Endothelial cell of umbilical vein (primary cell): ENCODE data around the gene POC5. TPM values are rescaled to one million over a fixed set of nuclear protein-coding genes. Genes with fewer than 3 reads are reported as not detected.

Source experiments
- BruUV-seq: library from RNA; stranded (reverse); fragments of 400-500 nt; replicated peaks from 2 replicates; lab custom pipeline; 2021; lab: Mats Ljungman, UMichigan
- CTCF ChIA-PET: fragments of 300-600, 350-600 bp; sonication (Branson Sonifier 250); formaldehyde crosslinking; loops from one replicate; lab custom pipeline; 2021; ENCODE audit warnings: antibody characterized with exemption, inconsistent platforms; lab: Charles Lee
- POLR2A ChIA-PET: fragments of 300-600, 350-600 bp; sonication (Branson Sonifier 250); formaldehyde crosslinking; loops from one replicate; lab custom pipeline; 2021; ENCODE audit warnings: antibody characterized with exemption, inconsistent platforms; lab: Charles Lee
- DNase-seq: peaks from one replicate; pipeline ENCODE4 v3.0.0-alpha.2; 2011; ENCODE audit warnings: low read depth, low spot score
- FAIRE-seq: peaks from 2 replicates; lab custom pipeline; 2011; peaks lifted over from hg19 to GRCh38; lab: Jason Lieb, UNC
- H2AFZ ChIP-seq: 2 replicates; pipeline ENCODE4 v1.6.0; 2012; ENCODE audit warnings: low read depth, low read length, control low read depth, inconsistent platforms
- H3K27ac ChIP-seq: 2 replicates; pipeline ENCODE4 v1.5.1; 2011; ENCODE audit warnings: low read depth, mild to moderate bottlenecking, control low read depth, low read length, moderate library complexity; ENCODE audit not compliant: insufficient read depth
- H3K27me3 ChIP-seq, 2 experiments: 2 replicates each; pipeline versions ENCODE4 v1.6.0 to v1.6.1; 2011; ENCODE audit warnings: low read length in 2 of 2, mixed read lengths in 1 of 2; ENCODE audit not compliant: control insufficient read depth in 2 of 2, insufficient read depth in 2 of 2
- H3K36me3 ChIP-seq, 2 experiments: 2 replicates in 1 of 2; 3 replicates in 1 of 2; pipeline ENCODE4 v1.5.1; 2011; ENCODE audit warnings: low read length in 2 of 2, mild to moderate bottlenecking in 1 of 2, moderate library complexity in 1 of 2; ENCODE audit not compliant: control insufficient read depth in 2 of 2, insufficient read depth in 2 of 2; ENCODE audit errors: extremely low read depth in 1 of 2
- H3K4me1 ChIP-seq: 3 replicates; pipeline ENCODE4 v1.5.1; 2011; ENCODE audit warnings: mild to moderate bottlenecking, low read length; ENCODE audit not compliant: control insufficient read depth, insufficient read depth; ENCODE audit errors: extremely low read depth
- H3K4me2 ChIP-seq: 2 replicates; pipeline ENCODE4 v1.6.1; 2011; ENCODE audit warnings: low read length, control low read depth, mixed read lengths; ENCODE audit not compliant: insufficient read depth
- H3K4me3 ChIP-seq, 3 experiments: fragments of 200-600 bp in 1 of 3; sonication (generic), shearing (Covaris generic) in 1 of 3; replicated peaks in 1 of 3; 2 replicates each; pipeline ENCODE4 v1.5.1; 2011 to 2016; ENCODE audit warnings: control low read depth in 3 of 3, low read length in 3 of 3, mild to moderate bottlenecking in 2 of 3, inconsistent platforms in 1 of 3, low read depth in 1 of 3, moderate library complexity in 1 of 3; ENCODE audit not compliant: insufficient read depth in 1 of 3
- H3K79me2 ChIP-seq: 2 replicates; pipeline ENCODE4 v1.6.0; 2012; ENCODE audit warnings: low read length, inconsistent platforms; ENCODE audit not compliant: control insufficient read depth, insufficient read depth
- H3K9ac ChIP-seq: replicated peaks from 2 replicates; pipeline ENCODE3; 2011; ENCODE audit warnings: low read length, control low read depth; ENCODE audit not compliant: insufficient read depth; ENCODE audit errors: extremely low read depth
- H3K9me1 ChIP-seq: replicated peaks from 3 replicates; pipeline ENCODE4 v1.6.0; 2011; ENCODE audit warnings: mild to moderate bottlenecking, low read length; ENCODE audit not compliant: control insufficient read depth, insufficient read depth; ENCODE audit errors: extremely low read depth
- H3K9me3 ChIP-seq: replicated peaks from 2 replicates; pipeline ENCODE4 v1.5.1; 2012; ENCODE audit warnings: low read length, inconsistent platforms; ENCODE audit not compliant: control insufficient read depth, insufficient read depth
- H4K20me1 ChIP-seq: replicated peaks from 2 replicates; pipeline ENCODE3; 2011; ENCODE audit warnings: mild to moderate bottlenecking, low read length; ENCODE audit not compliant: control insufficient read depth, insufficient read depth; ENCODE audit errors: extremely low read depth
- EZH2 ChIP-seq: IDR thresholded peaks from 2 replicates; pipeline ENCODE4 v1.6.1; 2012; ENCODE audit warnings: borderline replicate concordance, low read depth, mild to moderate bottlenecking, moderate library complexity, low read length, inconsistent platforms; ENCODE audit not compliant: severe bottlenecking
- FOS ChIP-seq: IDR thresholded peaks from 2 replicates; pipeline ENCODE4 v1.6.1; 2011; ENCODE audit warnings: mild to moderate bottlenecking, low read length, moderate library complexity, borderline replicate concordance; ENCODE audit not compliant: insufficient read depth
- GATA2 ChIP-seq: IDR thresholded peaks from 2 replicates; pipeline ENCODE4 v1.7.0; 2011; ENCODE audit warnings: low read depth, mild to moderate bottlenecking, moderate library complexity, mixed read lengths, low read length; ENCODE audit not compliant: insufficient read length, insufficient read depth
- JUN ChIP-seq: IDR thresholded peaks from 2 replicates; pipeline ENCODE4 v1.6.1; 2011; ENCODE audit warnings: borderline replicate concordance, low read depth; ENCODE audit not compliant: insufficient read length, insufficient read depth
- MYC ChIP-seq: IDR thresholded peaks from one replicate; pipeline ENCODE4 v1.6.1; 2011; ENCODE audit warnings: mild to moderate bottlenecking, low read depth, low read length
- POLR2A ChIP-seq: IDR thresholded peaks from 2 replicates; pipeline ENCODE4 v1.6.1; 2012; ENCODE audit warnings: low read depth, mild to moderate bottlenecking, control low read depth, low read length
- POLR2AphosphoS5 ChIP-seq: IDR thresholded peaks from 2 replicates; pipeline ENCODE4 v1.6.1; 2012; ENCODE audit warnings: low read depth, mild to moderate bottlenecking, control low read depth, low read length, moderate library complexity; ENCODE audit not compliant: insufficient read depth
- dilution Hi-C: fragments of 300-500 bp; cut with MboI; formaldehyde crosslinking; loops from one replicate; pipeline ENCODE4 v1.15.0; 2019; ENCODE audit warnings: low sequenced_read_pairs; ENCODE audit not compliant: extremely low pct_ligation_motif_present
- intact Hi-C: fragments of 100-400 bp; cut with micrococcal nuclease; formaldehyde crosslinking; loops from one replicate; pipeline ENCODE4 v1.10.0; 2022
- polyA plus RNA-seq, 4 experiments: library from polyadenylated mRNA; depleted of rRNA in 3 of 4; stranded (reverse) in 3 of 4; unstranded in 1 of 4; fragments of >200 nt; gene quantifications; 2 replicates each; pipeline versions ENCODE4 v1.2.1 to v1.2.3, GENCODE V29; 2011 to 2012; ENCODE audit warnings: missing spikeins in 1 of 4
- total RNA-seq: library from RNA; stranded (reverse); gene quantifications from 2 replicates; pipeline ENCODE4 v1.2.3, GENCODE V29; 2021
- TF ChIP-seq, protein P1 (sequence below): IDR thresholded peaks from 2 replicates; pipeline ENCODE4 v1.6.1; 2011; ENCODE audit not compliant: insufficient read depth, insufficient read length
- TF ChIP-seq, protein P2 (sequence below), 2 donors: IDR thresholded peaks; 1 replicate in 1 of 2; 2 replicates in 1 of 2; pipeline ENCODE4 v1.5.1; 2011; ENCODE audit warnings: low read length in 2 of 2, mild to moderate bottlenecking in 2 of 2, moderate library complexity in 2 of 2, control low read depth in 1 of 2, inconsistent platforms in 1 of 2, low read depth in 1 of 2; ENCODE audit not compliant: insufficient read depth in 1 of 2; ENCODE audit errors: extremely low read depth in 1 of 2

POC5 gene
- total and polyA plus RNA-seq, 2 donors (not counting 3 experiments of a cell fraction or from before 2014, with no cell fraction given) = 8.3 to 15.9 TPM

DNA sequence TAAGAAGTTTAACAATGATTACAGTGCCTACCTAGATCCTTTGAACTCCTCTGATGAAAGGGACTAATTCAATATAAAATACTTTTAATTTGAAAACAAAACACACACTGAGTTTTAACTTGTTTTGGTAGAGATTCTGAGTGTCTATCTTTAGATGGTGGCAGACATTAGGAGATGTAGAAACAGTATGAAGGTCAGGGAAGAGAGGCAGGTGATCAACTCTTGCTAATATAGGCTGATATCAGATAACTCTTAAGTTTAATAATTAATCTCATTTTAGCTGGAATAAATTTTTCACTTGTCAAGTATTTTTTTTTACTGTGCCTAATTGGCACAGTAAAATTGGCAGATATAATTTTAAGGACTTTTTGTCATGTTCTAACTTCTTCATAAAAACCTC is 30.8 kb downstream of the POC5 start:
- DNase-seq (no peak), FAIRE-seq (no peak)
- Histone ChIP-seq H3K79me2 (no peaks in the 10 kb centered on the region), H3K36me3 (peaks cover 5% of the 10 kb centered on the region in 2 experiments), H3K4me1 (no peaks in the 10 kb centered on the region), H2AFZ (no peak overlapping the region), H3K4me2 (no peak overlapping the region), H3K9me3 (no peaks in the 10 kb centered on the region), H3K9ac (no peak overlapping the region), H3K4me3 (no peak overlapping the region), H3K27me3 (no peaks in the 10 kb centered on the region), H3K9me1 (no peaks in the 10 kb centered on the region), H4K20me1 (no peaks in the 10 kb centered on the region), H3K27ac (no peak overlapping the region)
- POLR2A ChIA-PET = no interaction called here
- BruUV-seq = no TSS peak
- no peak for TF ChIP-seq POLR2A
- TF ChIP-seq, protein P1, sequence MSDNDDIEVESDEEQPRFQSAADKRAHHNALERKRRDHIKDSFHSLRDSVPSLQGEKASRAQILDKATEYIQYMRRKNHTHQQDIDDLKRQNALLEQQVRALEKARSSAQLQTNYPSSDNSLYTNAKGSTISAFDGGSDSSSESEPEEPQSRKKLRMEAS = no peak
- no peak for TF ChIP-seq FOS
- no peak for TF ChIP-seq JUN
- CTCF ChIA-PET = no interaction called here
- intact Hi-C loops (loop anchor here (10.0 kb wide), 1 partner anchor 252 kb away; no protein-coding TSS in a partner anchor), dilution Hi-C loops (no loop called here)

DNA sequence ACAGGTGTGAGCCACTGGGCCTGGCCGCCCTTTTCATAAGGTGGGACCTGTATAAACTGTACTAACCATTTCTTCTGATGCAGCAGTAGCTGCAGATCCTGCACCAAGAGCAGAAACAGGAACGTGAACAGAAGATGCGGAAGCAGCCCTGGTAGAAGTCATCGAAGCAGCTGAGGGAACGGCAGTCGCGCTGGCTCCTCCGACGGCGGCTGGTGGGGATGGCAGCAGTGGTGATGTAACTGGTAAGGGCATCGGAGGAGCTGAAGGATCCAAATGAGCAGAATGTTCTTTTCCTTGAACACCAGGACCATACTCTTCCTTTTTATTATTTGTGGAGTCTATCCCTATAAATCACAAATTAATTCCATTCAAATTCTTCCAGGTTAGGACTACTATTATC is 32.1 kb downstream of the POC5 start:
- H3K4me3 ChIP-seq = no peak overlapping the region
- no peak overlapping the region for H2AFZ ChIP-seq
- FAIRE-seq = no peak
- CTCF ChIA-PET = no interaction called here
- no peak for DNase-seq
- H3K9me3 ChIP-seq = no peaks in the 10 kb centered on the region
- no peaks in the 10 kb centered on the region for H4K20me1 ChIP-seq
- peaks cover 4 to 5% of the 10 kb centered on the region in 2 experiments for H3K36me3 ChIP-seq
- POLR2A ChIA-PET = no interaction called here
- TF ChIP-seq, protein P1 = no peak
- TF ChIP-seq EZH2 (no peak), MYC (no peak), JUN (no peak), GATA2 (no peak), POLR2AphosphoS5 (no peak), POLR2A (no peak), FOS (no peak)
- TF ChIP-seq, protein P2, sequence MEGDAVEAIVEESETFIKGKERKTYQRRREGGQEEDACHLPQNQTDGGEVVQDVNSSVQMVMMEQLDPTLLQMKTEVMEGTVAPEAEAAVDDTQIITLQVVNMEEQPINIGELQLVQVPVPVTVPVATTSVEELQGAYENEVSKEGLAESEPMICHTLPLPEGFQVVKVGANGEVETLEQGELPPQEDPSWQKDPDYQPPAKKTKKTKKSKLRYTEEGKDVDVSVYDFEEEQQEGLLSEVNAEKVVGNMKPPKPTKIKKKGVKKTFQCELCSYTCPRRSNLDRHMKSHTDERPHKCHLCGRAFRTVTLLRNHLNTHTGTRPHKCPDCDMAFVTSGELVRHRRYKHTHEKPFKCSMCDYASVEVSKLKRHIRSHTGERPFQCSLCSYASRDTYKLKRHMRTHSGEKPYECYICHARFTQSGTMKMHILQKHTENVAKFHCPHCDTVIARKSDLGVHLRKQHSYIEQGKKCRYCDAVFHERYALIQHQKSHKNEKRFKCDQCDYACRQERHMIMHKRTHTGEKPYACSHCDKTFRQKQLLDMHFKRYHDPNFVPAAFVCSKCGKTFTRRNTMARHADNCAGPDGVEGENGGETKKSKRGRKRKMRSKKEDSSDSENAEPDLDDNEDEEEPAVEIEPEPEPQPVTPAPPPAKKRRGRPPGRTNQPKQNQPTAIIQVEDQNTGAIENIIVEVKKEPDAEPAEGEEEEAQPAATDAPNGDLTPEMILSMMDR (IDR thresholded peaks at IDR 0.05; ENCODE audit: extremely low read depth in 1 of 2, insufficient read depth in 1 of 2, low read depth in 1 of 2, low read length in 2 of 2) = no peak
- H3K9ac ChIP-seq = no peak overlapping the region
- H3K9me1 ChIP-seq = no peaks in the 10 kb centered on the region
- intact Hi-C loops (loop anchor here (10.0 kb wide), 1 partner anchor 250 kb away; no protein-coding TSS in a partner anchor), dilution Hi-C loops (no loop called here)
- H3K4me2 ChIP-seq = no peak overlapping the region
- peaks cover 4% of the 10 kb centered on the region for H3K4me1 ChIP-seq
- H3K27me3 ChIP-seq = no peaks in the 10 kb centered on the region
- no peaks in the 10 kb centered on the region for H3K79me2 ChIP-seq
- no peak overlapping the region for H3K27ac ChIP-seq
- BruUV-seq = no TSS peak
